Activated T-helper 9 cell treated with anti-CD3 and anti-CD28 coated beads, Interleukin-2, amount 50 U/mL, for 16 hours (primary cell): ENCODE data around the gene TNFAIP8L1.
"Not testable (repeated sequence)": the region's sequence is repeated elsewhere in the genome, so short reads cannot be mapped to it uniquely, and the experiment has no call there.

Experiments
- DNase-seq: peaks from one replicate; pipeline ENCODE4 v3.0.0-alpha.2; 2020; ENCODE audit warnings: low read depth

TNFAIP8L1 gene

GRCh38 chr19:4638828-4639530 is at the start of gene TNFAIP8L1:
TNFAIP8L1 (plus strand) TSS chr19:4639516; CDS start chr19:4651870, 12,354 bp downstream.
- DNase-seq = peak; percentile 99

GRCh38 chr19:4589579-4590410 is 49.5 kb upstream of the TNFAIP8L1 start:
- no peak for DNase-seq

GRCh38 chr19:4590559-4590958 is 48.8 kb upstream of the TNFAIP8L1 start:
- no peak for DNase-seq

- DNase-seq = no peak
Measured at GRCh38 chr19:4591320-4591719, 48.0 kb upstream of the TNFAIP8L1 start.

GRCh38 chr19:4592445-4592844 is 46.9 kb upstream of the TNFAIP8L1 start:
- DNase-seq = no peak

GRCh38 chr19:4593409-4593851 is 45.9 kb upstream of the TNFAIP8L1 start:
- no peak for DNase-seq

- DNase-seq = no peak
Measured at GRCh38 chr19:4594201-4594600, 45.1 kb upstream of the TNFAIP8L1 start.

- DNase-seq = not testable (repeated sequence)
Measured at GRCh38 chr19:4595158-4595557, 44.2 kb upstream of the TNFAIP8L1 start.

- no peak for DNase-seq
Measured at GRCh38 chr19:4596033-4596904, 43.0 kb upstream of the TNFAIP8L1 start.

GRCh38 chr19:4597278-4597974 is 41.9 kb upstream of the TNFAIP8L1 start:
- no peak for DNase-seq

GRCh38 chr19:4597975-4598671 is 41.2 kb upstream of the TNFAIP8L1 start:
- peak; percentile 6 for DNase-seq

- DNase-seq = no peak
Measured at GRCh38 chr19:4598712-4599111, 40.6 kb upstream of the TNFAIP8L1 start.

- no peak for DNase-seq
Measured at GRCh38 chr19:4600082-4600481, 39.2 kb upstream of the TNFAIP8L1 start.

GRCh38 chr19:4600893-4601292 is 38.4 kb upstream of the TNFAIP8L1 start:
- DNase-seq = no peak

- no peak for DNase-seq
Measured at GRCh38 chr19:4602173-4602788, 37.0 kb upstream of the TNFAIP8L1 start.

- DNase-seq = no peak
Measured at GRCh38 chr19:4602915-4603314, 36.4 kb upstream of the TNFAIP8L1 start.

- no peak for DNase-seq
Measured at GRCh38 chr19:4604912-4605311, 34.4 kb upstream of the TNFAIP8L1 start.

- no peak for DNase-seq
Measured at GRCh38 chr19:4606181-4606580, 33.1 kb upstream of the TNFAIP8L1 start.

GRCh38 chr19:4606921-4607678 is 32.2 kb upstream of the TNFAIP8L1 start:
- DNase-seq = no peak
